A204.1 (cell line): ENCODE measurements around the gene CACNA2D4.

Experiments used
- FAIRE-seq: peaks from 2 replicates; lab custom pipeline; 2012; peaks lifted over from hg19 to GRCh38; lab: Jason Lieb, UNC

CACNA2D4 gene

DNA sequence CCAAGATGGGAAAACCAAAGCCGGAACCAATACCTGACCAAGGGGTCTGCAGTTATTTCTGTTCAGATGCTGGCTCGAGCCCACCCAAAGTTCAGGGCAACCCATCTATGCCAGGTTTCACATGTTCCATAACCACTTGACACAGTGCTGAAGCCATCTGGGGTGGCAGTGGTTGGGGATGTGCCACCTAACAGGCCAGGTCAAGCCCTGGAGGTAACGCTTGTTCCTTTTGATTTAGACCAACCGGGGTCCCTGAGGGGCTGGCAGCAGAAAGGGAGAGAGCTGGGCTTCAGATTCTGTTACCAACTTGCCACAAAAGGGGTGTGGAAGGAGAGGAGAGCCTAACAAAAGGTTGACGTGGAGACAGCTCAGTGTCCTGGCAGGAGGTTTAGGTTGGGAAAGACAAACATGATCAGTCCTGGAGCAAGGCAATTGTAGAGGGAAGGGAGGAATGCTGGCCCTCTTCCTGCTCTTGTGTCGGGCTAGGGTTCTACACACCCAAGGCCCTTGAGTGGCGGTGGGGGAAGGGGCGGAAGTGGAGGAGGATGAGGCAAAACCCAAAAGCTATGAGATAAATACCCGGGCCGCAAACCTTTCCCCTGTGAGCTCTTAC, 31.9 kb downstream of the CACNA2D4 start:
- FAIRE-seq = no peak

DNA sequence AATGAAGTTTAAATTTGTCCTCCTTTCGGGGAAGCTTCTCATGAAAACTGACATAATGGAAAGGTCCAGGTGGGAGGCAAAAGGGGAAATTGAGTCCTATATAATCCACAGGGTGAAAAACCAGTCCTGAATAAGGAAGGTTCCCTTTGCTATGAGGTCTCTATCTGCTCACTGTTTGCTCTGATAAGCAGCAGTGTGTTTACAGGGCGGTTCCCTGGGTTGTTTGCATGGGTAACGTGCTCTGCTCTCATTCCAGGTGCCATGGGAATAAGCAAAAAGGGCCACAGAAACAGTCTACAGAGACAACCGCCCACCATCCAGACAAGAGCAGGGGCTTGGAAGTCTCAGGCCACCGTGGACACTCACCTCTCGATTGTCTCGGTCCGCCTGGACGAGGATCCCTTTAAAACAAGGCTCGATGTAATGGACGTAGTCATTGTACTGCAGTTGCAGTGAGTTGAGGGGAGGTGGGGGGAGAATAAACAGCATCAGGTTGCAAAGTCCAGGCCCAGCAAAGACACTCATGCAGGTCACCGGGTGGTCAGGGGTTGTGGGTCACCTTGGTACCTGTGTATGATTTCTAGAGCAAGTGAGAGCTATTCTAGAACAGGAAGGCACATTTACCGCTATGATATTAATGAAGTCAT, 32.7 kb downstream of the CACNA2D4 start:
- FAIRE-seq = no peak

DNA sequence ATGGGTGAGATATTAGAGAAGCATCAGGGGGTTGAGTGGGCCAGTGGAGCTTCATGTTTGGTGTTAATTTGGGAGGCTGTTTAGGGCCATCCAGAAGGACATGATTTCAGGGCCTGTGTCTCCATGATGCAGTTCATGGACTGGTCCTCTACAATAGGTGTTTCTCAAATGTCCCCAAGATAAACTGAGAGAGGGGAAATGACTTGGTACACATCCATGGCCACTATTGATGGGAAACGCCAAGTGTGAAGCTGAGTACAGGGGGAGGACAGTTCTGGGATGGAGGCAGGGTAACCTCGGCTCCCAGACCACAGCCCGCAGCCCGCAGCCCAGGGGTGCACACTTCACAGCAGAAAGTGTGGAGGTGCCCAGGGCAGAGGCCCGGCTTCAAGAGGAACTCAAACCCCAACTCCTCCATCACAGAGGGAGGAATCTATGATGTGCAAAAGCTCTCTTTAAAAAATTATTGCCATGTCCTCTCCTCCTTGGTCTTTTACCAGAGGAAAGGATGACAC, 33.3 kb downstream of the CACNA2D4 start:
- no peak for FAIRE-seq

DNA sequence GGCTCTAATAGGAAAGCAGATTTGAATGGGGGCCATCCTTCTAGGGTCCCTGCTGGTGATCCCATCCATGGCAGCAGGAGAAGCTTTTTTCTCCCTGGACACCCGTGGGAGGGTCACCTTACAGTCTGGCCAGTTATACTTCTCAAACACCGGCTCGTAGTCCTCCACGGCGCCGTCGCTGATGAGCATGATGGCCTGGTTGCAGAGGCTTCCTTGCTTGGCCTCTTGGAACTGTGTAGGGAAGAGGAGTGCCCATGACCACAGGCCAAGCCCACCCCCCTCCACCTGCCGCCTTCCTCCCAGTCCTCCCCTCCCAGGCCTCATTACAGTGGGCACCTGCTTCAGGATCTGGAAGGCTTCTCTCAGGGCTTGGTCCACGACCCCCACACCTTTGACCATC, 33.8 kb downstream of the CACNA2D4 start:
- FAIRE-seq = no peak

DNA sequence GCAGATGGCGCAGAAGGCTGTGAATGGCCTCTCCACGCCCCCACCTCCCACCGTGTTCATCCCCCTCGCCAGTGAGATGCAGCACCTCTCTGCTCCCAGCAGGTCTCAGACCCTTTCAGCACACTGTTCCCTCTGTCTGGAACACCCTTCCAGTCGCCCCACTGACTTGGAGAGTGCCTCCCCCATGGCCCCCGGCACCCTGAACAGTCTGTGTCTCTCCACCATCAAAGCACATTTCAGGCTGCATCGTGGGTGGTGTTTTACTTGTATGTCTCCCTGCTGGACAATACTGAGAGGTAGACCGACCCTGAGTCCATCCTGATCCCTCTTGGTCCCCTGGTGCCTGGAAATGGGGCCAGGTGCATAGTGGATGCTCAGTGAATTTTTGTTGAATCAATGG, 34.9 kb downstream of the CACNA2D4 start:
- FAIRE-seq = no peak

DNA sequence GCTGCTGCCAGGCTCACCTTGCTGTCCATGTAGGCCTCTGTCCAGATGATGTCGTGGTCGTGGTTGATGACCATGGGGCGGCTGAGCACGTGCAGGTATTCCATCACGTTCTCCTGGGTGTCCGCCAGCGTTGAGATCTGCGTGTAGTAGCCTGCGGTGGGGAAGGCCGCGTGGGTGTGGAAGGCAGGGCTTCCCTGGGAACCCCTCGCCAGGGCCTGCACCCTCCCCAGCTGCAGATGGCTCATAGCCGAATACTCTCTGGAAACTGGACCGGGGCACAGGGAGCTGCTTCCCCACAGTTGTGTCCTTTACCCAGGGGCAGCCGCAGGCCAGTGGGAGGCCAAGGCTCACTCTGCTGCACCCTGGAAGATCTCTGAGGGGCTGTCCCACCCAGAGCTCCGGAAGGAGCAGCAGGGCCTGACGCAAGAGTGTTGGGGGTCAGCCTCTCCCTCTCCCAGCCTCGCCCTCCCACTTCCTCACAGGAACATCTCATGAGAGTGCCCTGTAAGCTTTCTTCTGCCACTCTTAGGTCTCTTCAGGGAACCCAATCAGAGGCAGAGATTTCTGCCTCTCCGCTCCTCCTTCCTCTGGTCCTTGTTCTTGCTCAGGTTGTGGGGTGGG, 35.5 kb downstream of the CACNA2D4 start:
- FAIRE-seq = no peak

DNA sequence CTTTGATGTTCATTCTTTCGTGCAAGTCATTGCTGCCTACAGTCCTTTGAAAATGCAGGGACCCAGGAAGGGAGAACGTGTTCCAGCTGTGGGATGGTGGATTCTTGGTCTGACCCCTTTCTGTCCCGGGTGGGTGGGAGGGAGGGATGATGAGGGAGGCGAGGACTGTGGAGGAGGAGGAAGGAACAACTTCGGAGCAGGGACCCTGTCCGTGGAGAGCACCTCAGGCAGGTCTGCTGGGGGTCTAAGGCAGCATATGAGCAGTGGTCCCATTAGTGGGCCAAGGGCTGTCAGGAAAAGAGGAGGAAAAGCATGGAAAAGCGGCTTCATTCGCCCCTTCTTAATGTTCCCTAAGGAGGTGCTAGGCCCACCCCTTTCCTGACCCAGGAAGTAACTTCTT, 36.0 kb downstream of the CACNA2D4 start:
- no peak for FAIRE-seq

DNA sequence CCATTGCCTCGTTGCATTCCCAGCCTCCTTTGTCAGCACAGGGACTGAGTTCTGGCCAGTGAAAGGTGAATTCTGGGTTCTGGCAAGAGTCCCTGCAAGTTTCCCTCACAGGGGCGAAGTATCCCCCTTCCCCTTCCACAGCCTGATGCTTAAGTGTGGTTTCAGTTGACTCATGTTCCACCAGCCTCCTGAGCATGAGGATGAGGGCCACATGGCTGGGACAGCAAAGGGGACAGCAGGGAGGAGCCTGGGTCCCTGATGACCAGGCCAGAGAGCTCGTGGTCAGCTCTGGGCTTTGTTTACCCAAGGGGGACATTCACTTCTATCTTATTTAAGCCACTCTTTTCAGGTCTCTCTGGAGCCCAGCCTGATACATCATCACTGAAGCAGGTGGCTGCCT, 36.5 kb downstream of the CACNA2D4 start:
- FAIRE-seq = no peak

DNA sequence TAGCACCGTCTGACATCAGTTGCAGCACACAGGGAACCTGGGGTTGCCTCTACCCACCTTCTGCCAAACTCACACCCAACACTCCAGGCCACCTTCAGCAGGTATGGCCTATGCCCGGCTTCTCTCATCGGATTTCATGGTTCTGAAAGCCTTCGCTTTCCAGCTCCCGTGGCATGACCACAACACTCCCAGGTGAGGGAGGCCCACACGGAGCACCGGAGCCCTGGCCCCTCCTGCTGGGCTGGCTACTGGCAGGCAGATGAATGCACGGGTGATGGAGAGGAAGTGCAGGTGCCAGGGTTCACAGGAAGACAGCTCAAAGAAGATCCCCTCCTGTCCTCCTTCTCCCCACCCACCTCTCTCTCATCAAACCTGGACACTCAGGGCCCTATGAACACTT, 37.2 kb downstream of the CACNA2D4 start:
- FAIRE-seq = no peak

DNA sequence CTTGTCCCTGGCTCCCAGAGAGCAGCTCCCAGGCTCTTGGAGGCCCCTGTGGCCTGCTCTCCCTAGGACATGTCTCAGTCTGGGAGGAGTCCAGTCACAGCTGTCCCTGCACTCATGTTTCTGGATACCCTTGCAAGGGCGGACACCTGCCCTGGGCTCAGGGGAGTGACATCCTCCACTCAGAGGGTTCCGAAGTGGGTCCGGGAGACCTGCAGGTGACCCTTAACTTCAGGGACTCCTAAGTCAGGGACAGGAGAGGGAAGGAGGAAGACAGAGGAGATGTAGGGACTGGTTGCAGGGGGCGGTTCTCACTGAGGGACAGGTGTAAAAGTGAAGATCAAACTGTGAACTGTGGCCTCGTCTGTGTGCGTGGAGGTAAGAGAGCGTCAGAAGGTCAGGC, 37.6 kb downstream of the CACNA2D4 start:
- no peak for FAIRE-seq

DNA sequence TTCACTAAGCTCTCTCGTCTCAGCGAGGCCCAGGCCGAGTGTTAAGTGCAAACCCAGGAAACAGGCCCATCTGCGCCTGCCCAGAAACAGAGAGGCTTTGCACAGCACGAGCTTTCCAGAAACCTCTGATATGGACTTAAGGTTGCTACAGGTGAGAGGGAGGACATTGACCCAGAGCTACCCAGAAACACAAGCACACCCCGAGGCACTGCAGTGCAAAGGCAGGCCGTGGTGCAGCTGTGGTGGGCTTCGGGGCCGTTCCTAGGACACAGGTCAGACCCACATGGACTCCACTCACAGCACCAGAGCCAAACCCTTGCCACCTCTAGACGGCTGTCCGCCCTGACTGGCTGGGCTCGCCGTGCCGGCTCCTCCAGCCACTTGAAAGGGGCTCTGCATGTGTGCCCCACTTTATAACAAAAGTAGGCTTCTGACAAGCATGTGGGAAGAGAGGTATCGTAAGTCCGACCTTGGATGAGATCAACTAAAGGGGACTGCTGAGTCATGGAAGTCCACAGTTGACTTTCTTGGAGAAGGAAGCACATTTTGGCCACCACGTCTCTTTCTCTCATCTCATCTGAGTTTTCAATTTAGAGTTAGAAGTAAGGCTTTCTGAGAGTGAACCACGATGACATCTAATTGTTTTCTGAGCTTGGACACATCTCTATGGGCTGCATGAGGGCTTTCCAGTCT, 38.2 kb downstream of the CACNA2D4 start:
- FAIRE-seq = no peak

DNA sequence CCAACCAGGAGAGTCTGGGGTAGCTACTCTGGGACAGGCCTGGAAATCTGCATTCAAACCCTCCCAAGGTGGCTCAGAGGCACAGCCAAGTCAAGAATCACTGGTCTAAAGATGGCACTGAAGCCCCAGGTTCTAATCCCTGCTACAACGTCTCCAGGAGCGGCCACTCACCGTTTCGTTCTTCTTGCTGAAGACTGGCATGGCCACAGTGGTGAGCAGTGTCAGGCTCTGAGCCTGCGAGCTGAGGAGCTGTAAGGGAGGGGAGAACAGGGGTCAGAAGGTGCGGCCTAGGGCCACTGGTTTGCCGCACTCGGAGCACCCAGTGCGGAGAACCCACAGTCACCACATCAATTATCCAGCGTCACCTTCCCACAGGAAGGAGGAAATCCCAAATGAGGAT, 38.8 kb downstream of the CACNA2D4 start:
- no peak for FAIRE-seq

DNA sequence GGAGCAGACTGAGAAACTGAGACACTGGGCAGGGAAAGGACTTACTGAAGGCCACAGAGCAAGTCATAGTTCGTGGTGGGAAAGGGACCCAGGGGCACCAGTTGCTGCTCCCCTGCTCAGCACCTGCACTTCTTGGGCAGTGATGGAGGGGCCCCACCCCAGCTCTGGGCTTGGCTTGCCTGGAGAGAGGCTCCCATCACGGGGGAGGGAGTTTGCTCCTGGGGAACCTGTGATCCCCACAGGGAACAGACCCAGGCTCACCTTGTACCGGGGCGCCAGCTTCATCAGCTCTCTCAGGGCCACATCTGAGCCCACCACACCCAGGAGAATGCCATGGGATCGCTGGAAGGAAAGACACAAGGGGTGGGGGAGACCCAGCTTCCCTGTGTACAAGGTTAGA, 39.8 kb downstream of the CACNA2D4 start:
- no peak for FAIRE-seq

DNA sequence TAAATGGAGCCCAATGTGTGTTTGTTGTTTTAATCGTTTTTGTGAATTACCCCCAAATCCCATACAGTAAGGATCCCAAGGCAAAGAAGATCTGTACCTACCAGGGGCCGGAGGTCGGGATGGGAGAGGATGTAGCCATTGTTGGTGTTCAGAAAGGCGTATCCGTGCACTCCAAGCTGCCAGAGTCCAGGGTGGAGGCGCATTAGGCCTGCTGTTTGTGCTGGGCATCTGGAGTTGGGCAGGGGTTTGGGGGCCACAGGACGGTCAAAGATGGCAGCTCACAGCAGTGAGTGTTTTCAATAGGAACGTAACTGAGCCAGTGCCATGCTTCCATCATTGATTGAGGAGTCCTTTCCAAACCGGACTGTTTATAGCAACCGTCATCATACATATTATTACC, 40.2 kb downstream of the CACNA2D4 start:
- FAIRE-seq = no peak

DNA sequence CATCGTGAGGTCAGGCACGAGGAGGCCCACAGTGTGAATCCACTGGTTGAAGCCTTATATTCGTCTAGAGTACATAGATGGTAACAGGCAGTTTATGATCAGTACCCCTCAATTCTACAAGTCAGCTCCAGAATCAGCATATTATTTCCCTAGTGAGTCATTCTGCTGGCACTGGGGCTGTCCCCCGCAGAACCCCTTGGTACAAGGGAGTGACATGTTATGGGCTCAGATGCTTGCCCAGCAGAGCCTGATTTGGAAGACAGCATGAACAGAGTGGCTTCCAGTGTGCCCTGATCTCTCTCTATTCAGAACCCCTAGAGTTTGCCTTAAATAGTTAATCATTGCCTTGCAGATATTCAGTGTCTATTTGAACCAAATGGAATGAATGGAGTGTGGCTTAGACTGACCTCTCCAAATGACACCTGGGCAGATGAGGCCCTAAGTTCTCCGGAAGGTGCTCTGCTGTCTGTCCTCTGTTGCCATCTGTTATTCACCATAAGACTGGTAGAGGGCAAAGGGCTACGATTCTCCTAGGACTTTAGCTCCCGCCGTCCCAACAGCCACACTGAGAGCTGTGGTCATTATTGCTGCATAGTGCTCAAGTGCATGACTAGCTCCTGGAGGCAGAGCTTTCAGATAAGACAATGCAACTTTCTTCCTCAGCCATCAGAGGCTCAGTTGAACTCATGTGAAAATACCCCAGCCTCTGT, 41.1 kb downstream of the CACNA2D4 start:
- FAIRE-seq = no peak

DNA sequence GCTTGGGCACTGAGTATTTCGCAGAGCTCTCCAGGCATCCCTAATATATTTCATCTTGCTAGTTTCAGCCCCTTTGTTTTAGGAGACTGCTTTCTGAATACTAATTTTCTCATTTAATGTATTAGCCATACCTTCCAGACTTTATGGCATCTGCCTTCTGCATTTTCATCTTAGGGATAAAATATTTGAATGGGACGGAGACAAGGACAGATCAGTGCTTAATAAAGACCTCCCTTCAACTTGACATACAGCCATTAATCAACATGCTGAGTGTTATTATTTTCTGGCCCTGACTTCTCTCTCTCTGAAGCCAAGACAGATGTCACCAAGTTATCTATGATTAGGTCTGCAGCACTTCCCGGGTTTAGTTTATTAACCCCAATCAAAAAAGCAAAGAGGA, 42.4 kb downstream of the CACNA2D4 start:
- no peak for FAIRE-seq

DNA sequence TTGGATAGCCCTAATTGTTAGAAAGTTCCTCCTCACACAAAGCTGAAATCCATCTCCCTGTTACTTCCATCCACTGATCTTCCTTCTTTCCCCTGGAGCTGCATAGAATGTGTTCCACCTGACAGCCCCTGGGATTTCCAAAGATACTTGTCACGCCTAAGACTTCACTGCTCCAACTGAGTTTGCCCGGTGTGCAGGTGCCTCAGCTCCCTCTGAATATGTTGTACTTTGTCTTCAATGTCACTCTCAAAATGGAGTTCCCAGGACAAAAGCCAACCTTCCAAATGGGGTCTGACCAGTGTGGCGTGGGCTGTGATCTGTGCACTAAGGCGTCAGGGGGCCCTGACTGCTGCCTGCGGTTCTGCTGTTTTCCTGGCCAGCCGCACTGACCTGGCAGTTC, 42.8 kb downstream of the CACNA2D4 start:
- FAIRE-seq = no peak

DNA sequence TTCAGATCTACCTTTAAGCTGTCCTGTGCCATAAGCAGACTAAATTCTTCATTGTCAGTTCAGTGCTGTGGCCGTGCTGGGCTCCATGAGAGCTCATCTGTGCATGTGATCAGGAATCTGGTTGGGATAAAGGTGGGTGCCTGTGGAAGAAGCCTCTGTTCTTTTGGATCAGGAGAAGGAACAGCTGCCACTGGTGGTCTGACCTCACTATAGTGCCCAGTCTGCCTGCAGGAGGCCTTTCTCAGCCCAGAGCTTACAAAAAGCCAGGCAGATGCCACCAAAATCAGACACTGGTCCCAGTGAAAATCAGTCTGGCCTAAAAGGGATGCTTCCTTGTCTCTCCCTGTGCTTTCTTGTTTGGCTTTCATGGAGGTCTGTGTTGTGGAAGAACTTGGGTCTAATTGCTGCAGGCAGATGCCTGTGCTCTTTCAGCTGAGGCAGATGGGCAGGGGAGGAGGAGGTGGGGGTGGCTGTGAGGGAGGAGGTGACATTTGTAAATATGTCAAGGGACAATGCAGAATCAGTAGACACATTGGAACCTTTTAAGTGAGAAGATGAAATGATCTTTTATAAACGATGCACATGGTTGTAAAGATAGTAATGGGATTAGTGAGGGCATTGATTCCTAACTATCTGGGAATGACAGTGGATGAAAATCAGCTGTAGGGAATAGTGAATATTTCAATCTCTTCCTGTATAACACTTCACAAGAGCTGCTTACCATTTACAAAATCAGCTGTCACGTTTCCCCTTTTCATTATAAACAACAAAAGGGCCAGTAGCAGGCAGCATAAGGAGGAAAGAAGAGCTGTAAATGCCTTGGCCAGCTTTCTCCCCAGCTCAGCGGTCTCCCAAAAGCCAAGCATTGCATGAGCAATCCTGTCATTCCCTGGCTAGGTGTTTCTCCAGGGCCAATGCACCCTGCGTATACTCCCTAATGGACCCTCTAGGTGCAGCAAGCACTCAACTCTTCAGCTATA, 44.6 kb downstream of the CACNA2D4 start:
- FAIRE-seq = no peak

DNA sequence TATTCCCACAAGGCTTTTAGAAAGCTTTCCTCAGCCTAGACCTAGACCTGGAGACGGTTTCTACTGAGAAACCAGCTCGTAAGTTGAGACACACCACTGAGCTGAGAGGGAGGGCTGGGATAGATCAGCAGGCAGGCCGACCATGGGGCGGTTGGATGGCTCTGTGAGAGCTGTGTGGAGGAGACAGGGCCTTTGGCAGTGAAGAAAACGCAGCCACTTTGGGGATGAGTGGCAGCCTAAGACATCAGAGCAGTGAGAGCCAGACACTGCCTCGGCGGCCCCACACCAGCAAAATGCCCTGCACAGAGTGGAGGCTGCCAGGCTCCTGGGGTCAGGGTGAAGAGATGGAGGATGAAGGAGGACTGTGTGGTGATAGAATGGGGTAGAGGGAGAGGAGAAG, 46.0 kb downstream of the CACNA2D4 start:
- FAIRE-seq = no peak

DNA sequence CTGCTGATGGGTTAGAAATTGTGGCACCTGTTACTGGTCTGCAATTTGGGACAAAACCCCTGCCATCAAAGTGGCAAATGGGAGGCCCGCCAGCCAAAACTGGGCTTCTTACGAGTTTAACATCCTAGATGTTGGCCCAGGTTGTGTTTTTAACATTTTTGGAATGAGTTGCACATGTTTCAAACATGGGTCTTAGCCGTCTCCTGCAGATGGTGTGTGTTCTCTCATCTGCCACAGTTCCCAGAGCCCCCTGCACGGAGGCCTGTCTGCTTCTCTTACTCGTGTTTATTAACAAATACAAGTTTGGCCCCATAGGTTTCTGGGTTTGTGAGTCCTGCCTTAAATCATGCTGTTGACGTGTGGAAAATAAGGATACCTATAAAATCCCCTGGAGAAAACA, 46.5 kb downstream of the CACNA2D4 start:
- no peak for FAIRE-seq
